A549 (cell line): ENCODE results near the gene EXO1. TPM values are rescaled to one million over a fixed set of nuclear protein-coding genes. Genes with fewer than 3 reads are reported as not detected.

Experiments used
- ATAC-seq, 2 experiments: fragments of 200-7000 bp in 1 of 2; fragments of >200 bp in 1 of 2; cut with Nextera tagmentation in 1 of 2; cut with Tn5 transposase in 1 of 2; 3 replicates each; pipeline versions ENCODE4 v1.8.0 to v1.9.1; 2018 to 2020; ENCODE audit warnings: mild to moderate bottlenecking in 1 of 2, moderate library complexity in 1 of 2
- CTCF ChIA-PET: fragments of 300-600 bp; sonication (Branson Sonifier 250); formaldehyde crosslinking; extraction: SDS; loops from one replicate; lab custom pipeline; 2021; ENCODE audit warnings: antibody characterized with exemption, inconsistent platforms; lab: Yijun Ruan, JAX
- POLR2A ChIA-PET: fragments of 350-600 bp; formaldehyde crosslinking; extraction: SDS; loops from one replicate; lab custom pipeline; 2021; ENCODE audit warnings: antibody characterized with exemption, inconsistent platforms; lab: Yijun Ruan, JAX
- DNase-seq, 2 experiments: peaks; one replicate each; pipeline versions ENCODE4 v3.0.0 to v3.0.0-alpha.2; 2011 to 2016; ENCODE audit warnings: low read depth in 1 of 2, low spot score in 1 of 2
- FAIRE-seq: peaks from 2 replicates; lab custom pipeline; 2011; peaks lifted over from hg19 to GRCh38; lab: Jason Lieb, UNC
- H3K27ac ChIP-seq, 2 experiments: fragments of >200 bp; sonication (Bioruptor Twin); formaldehyde crosslinking; 3 replicates each; pipeline ENCODE4 v1.5.1; 2016 to 2017
- H3K4me1 ChIP-seq: fragments of >200 bp; sonication (Bioruptor Twin); formaldehyde crosslinking; 3 replicates; pipeline ENCODE4 v1.6.1; 2016
- H3K4me2 ChIP-seq: fragments of >200 bp; sonication (Bioruptor Twin); formaldehyde crosslinking; 3 replicates; pipeline ENCODE4 v1.6.1; 2016
- H3K4me3 ChIP-seq: fragments of >200 bp; sonication (Bioruptor Twin); formaldehyde crosslinking; 3 replicates; pipeline ENCODE4 v1.5.1; 2016
- H3K9me3 ChIP-seq: fragments of >200 bp; sonication (Bioruptor Twin); formaldehyde crosslinking; 3 replicates; pipeline ENCODE4 v1.6.1; 2016
- BHLHE40 ChIP-seq: IDR thresholded peaks from 2 replicates; pipeline ENCODE4 v1.6.1; 2012; ENCODE audit warnings: low read depth, low read length, inconsistent platforms
- CBX2 ChIP-seq: fragments of 200-600 bp; sonication (generic); IDR thresholded peaks from 2 replicates; pipeline ENCODE4 v1.6.1; 2016; ENCODE audit warnings: low read depth, mild to moderate bottlenecking, borderline replicate concordance
- CEBPB ChIP-seq, 2 experiments: fragments of >200 bp in 1 of 2; sonication (Bioruptor Twin) in 1 of 2; formaldehyde crosslinking in 1 of 2; IDR thresholded peaks; 2 replicates each; pipeline ENCODE4 v1.6.1; 2012 to 2016
- CHD2 ChIP-seq: fragments of 150-350 bp; IDR thresholded peaks from 2 replicates; pipeline ENCODE4 v1.6.1; 2014; ENCODE audit warnings: low read length; ENCODE audit not compliant: partially characterized antibody
- CHD4 ChIP-seq: fragments of 200-600 bp; sonication (generic); IDR thresholded peaks from 2 replicates; pipeline ENCODE4 v1.6.1; 2016; ENCODE audit warnings: antibody characterized with exemption, mild to moderate bottlenecking, borderline replicate concordance
- EP300 ChIP-seq, 2 experiments: fragments of >200 bp; sonication (Bioruptor Twin); formaldehyde crosslinking; IDR thresholded peaks; 2 replicates in 1 of 2; 3 replicates in 1 of 2; pipeline ENCODE4 v1.6.1; 2016 to 2017
- FOSL2 ChIP-seq, 2 experiments: fragments of 450-650 bp in 1 of 2; fragments of >200 bp in 1 of 2; sonication (Bioruptor Twin) in 1 of 2; formaldehyde crosslinking; IDR thresholded peaks; 2 replicates each; pipeline versions ENCODE4 v1.5.0 to v1.6.1; 2016 to 2020; ENCODE audit warnings: mild to moderate bottlenecking in 1 of 2, moderate library complexity in 1 of 2
- GATA3 ChIP-seq: IDR thresholded peaks from 2 replicates; pipeline ENCODE4 v1.6.1; 2012; ENCODE audit warnings: borderline replicate concordance
- HOXA7 ChIP-seq: fragments of 250-450 bp; sonication (Bioruptor Pico); IDR thresholded peaks from 2 replicates; pipeline ENCODE4 v1.5.0; 2020; ENCODE audit warnings: mild to moderate bottlenecking, moderate library complexity
- MAFK ChIP-seq: fragments of 450-650 bp; IDR thresholded peaks from 2 replicates; pipeline ENCODE4 v1.6.1; 2014; ENCODE audit not compliant: partially characterized antibody
- NPAS2 ChIP-seq: fragments of 250-450 bp; sonication (Bioruptor Pico); IDR thresholded peaks from 2 replicates; pipeline ENCODE4 v1.8.0; 2022; ENCODE audit warnings: mild to moderate bottlenecking, moderate library complexity, borderline replicate concordance
- PBX3 ChIP-seq: IDR thresholded peaks from 2 replicates; pipeline ENCODE4 v1.6.1; 2012
- POLR2AphosphoS2 ChIP-seq: conservative IDR thresholded peaks from 2 replicates; pipeline ENCODE4 v1.6.1; 2012; ENCODE audit warnings: low read length, improper control_type of control experiment, inconsistent platforms
- RAD21 ChIP-seq, 2 experiments: fragments of >200 bp in 1 of 2; sonication (Bioruptor Twin) in 1 of 2; formaldehyde crosslinking in 1 of 2; IDR thresholded peaks in 1 of 2; conservative IDR thresholded peaks in 1 of 2; 2 replicates in 1 of 2; 3 replicates in 1 of 2; pipeline ENCODE4 v1.6.1; 2012 to 2018; ENCODE audit warnings: inconsistent platforms in 1 of 2
- RCOR1 ChIP-seq: fragments of 150-350 bp; IDR thresholded peaks from 2 replicates; pipeline ENCODE4 v1.6.1; 2014; ENCODE audit warnings: antibody characterized with exemption, low read length, low read depth
- REST ChIP-seq: fragments of 200-600 bp; sonication (generic); IDR thresholded peaks from 2 replicates; pipeline ENCODE4 v1.6.1; 2016; ENCODE audit warnings: antibody characterized with exemption, mild to moderate bottlenecking, moderate library complexity
- RFX5 ChIP-seq: fragments of 450-650 bp; IDR thresholded peaks from 2 replicates; pipeline ENCODE4 v1.7.1; 2014; ENCODE audit warnings: antibody characterized with exemption, mild to moderate bottlenecking, moderate library complexity
- TP53 ChIP-seq: fragments of 250-450 bp; sonication (Bioruptor Pico); IDR thresholded peaks from 2 replicates; pipeline ENCODE4 v1.5.0; 2021; ENCODE audit warnings: mild to moderate bottlenecking, moderate library complexity
- ZFP36 ChIP-seq: fragments of 450-650 bp; IDR thresholded peaks from 2 replicates; pipeline ENCODE4 v1.6.1; 2014; ENCODE audit warnings: borderline replicate concordance; ENCODE audit not compliant: partially characterized antibody
- ZSCAN20 ChIP-seq: fragments of 250-450 bp; sonication (Bioruptor Pico); IDR thresholded peaks from 2 replicates; pipeline ENCODE4 v1.8.0; 2022; ENCODE audit warnings: mild to moderate bottlenecking, moderate library complexity
- WGBS: methylation state at CpG from one replicate; pipeline ENCODE4 v1.1.6; 2017; ENCODE audit errors: missing lambda C conversion rate; 5-methylcytosine and 5-hydroxymethylcytosine counted together
- polyA plus RNA-seq, 4 experiments: library from polyadenylated mRNA; depleted of rRNA in 3 of 4; stranded (reverse); fragments of >200 nt; fragmentation: RNase III in 1 of 4; extraction: RNeasy Plus Mini Kit Qiagen cat#74134 plus additional on column Dnase treatment in 1 of 4; gene quantifications; 2 replicates in 3 of 4; 3 replicates in 1 of 4; pipeline ENCODE4 v1.2.3, GENCODE V29; 2011 to 2017
- TF ChIP-seq, protein P1 (sequence below): fragments of 150-350 bp; IDR thresholded peaks from 2 replicates; pipeline ENCODE4 v1.6.1; 2014; ENCODE audit warnings: low read depth, mild to moderate bottlenecking, low read length

The EXO1 gene
- polyA plus RNA-seq, 2 of the 4 experiments (the other 2 are of a cell fraction), result 23.0 to 33.1 TPM

- ATAC-seq, result peak; percentile 79 to 93
Observed at GRCh38 chr1:241837901-241838300, 10.1 kb upstream of the EXO1 start.

GRCh38 chr1:241838897-241839296, 9.1 kb upstream of the EXO1 start:
- Histone ChIP-seq H3K4me2 (no peak overlapping the region), H3K4me3 (no peak overlapping the region), H3K27ac (0 out of 6 replicates have a peak overlapping the region, but pooled peaks of 1 of the 2 experiments have one; percentile 8), H3K9me3 (no peaks in the 10 kb centered on the region), H3K4me1 (peaks cover 27% of the 10 kb centered on the region)
- CTCF ChIA-PET, result interaction anchor here (0.7 to 3.6 kb wide), 6 partner anchors 8 to 308 kb away, joined by 3 to 15 read pairs (median 4); partner anchors contain the start of gene EXO1
- POLR2A ChIA-PET, result no interaction called here
- WGBS, result 94% methylated on average over 5 of the region's 5 CpGs
- ATAC-seq (no peak), DNase-seq (no peak), FAIRE-seq (no peak)
- TF ChIP-seq PBX3, result no peak
- no peak for TF ChIP-seq BHLHE40
- TF ChIP-seq EP300 (IDR thresholded peaks at IDR 0.05), result no peak
- no peak for TF ChIP-seq CHD4
- TF ChIP-seq RFX5, result no peak
- no peak for TF ChIP-seq ZFP36
- TF ChIP-seq NPAS2 (CRISPR knock-in tag), result no peak
- TF ChIP-seq POLR2AphosphoS2, result no peak
- TF ChIP-seq ZSCAN20 (CRISPR knock-in tag), result no peak
- TF ChIP-seq TP53 (CRISPR knock-in tag), result no peak

More at GRCh38 chr1:241837901-241838300, 10.1 kb upstream of the EXO1 start:
- Histone ChIP-seq H3K27ac (peak overlapping the region; percentile 43 to 68; a peak in 5 of 6 replicates), H3K4me3 (no peak overlapping the region), H3K9me3 (no peaks in the 10 kb centered on the region), H3K4me2 (peak overlapping the region; percentile 35), H3K4me1 (peaks cover 27% of the 10 kb centered on the region)
- ChIA-PET CTCF (interaction anchor here (1.5 to 3.6 kb wide), 4 partner anchors 9 to 307 kb away, joined by 3 to 15 read pairs (median 8); partner anchors contain the start of gene EXO1), POLR2A (no interaction called here)
- DNase-seq (peak in 1 of 2 experiments; percentile 78), FAIRE-seq (no peak)
- WGBS, result 41% methylated on average over 4 of the region's 4 CpGs
- peak in 1 of 2 experiments; percentile 90; a peak in 2 of 4 replicates for TF ChIP-seq CEBPB (IDR thresholded peaks at IDR 0.05)
- TF ChIP-seq HOXA7 (CRISPR knock-in tag), result no peak
- TF ChIP-seq MAFK, result peak; percentile 35
- TF ChIP-seq REST, result no peak
- no peak for TF ChIP-seq FOSL2 (IDR thresholded peaks at IDR 0.05)
- TF ChIP-seq FOSL2 (CRISPR knock-in tag; IDR thresholded peaks at IDR 0.05), result peak; percentile 45
- TF ChIP-seq GATA3, result peak; percentile 62; the same call in 1 of the 2 replicates

DNA sequence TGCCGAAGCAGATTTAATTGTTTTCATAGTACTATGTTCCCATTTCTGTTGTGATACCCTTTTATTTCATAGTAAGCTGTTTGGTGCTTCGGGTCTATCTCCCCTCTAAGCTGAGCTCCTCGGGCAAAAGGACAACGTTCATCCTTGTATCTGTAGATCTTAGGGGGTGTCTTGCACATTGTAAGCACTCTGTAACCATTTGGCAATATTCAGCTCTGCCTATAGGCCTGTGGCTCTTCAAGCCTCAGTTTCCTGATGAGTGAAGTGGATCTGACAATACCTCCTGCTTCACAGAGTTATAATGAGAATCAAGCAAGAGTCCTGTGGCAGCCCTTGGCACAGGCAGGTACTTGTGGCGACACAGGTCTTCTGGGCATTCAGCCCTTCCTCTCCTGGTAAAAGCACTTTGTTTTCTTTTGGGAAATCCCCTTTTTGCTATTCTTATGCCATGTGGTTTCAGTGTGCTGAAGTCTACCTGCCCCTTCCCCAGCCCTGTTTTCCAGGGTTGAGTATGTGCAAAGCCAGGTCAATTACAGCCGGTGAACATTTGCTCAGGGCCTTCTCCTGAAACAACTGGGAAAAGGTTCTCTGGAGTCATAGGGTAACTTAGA, 8.5 kb upstream of the EXO1 start:
- ChIA-PET POLR2A (no interaction called here), CTCF (interaction anchor here (1.5 to 3.6 kb wide), 3 partner anchors 8 to 235 kb away, joined by 3 to 15 read pairs (median 12); partner anchors contain the start of gene EXO1)
- Histone ChIP-seq H3K9me3 (no peaks in the 10 kb centered on the region), H3K27ac (0 out of 6 replicates have a peak overlapping the region, but pooled peaks of 1 of the 2 experiments have one; percentile 8), H3K4me3 (no peak overlapping the region), H3K4me1 (peaks cover 26% of the 10 kb centered on the region), H3K4me2 (no peak overlapping the region)
- no peak for FAIRE-seq
- WGBS, result 86% methylated on average over 6 of the region's 6 CpGs
- no peak for DNase-seq
- no peak for ATAC-seq
- TF ChIP-seq, protein P1, sequence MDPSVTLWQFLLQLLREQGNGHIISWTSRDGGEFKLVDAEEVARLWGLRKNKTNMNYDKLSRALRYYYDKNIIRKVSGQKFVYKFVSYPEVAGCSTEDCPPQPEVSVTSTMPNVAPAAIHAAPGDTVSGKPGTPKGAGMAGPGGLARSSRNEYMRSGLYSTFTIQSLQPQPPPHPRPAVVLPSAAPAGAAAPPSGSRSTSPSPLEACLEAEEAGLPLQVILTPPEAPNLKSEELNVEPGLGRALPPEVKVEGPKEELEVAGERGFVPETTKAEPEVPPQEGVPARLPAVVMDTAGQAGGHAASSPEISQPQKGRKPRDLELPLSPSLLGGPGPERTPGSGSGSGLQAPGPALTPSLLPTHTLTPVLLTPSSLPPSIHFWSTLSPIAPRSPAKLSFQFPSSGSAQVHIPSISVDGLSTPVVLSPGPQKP, result no peak
- TF ChIP-seq RFX5 (no peak), POLR2AphosphoS2 (no peak), CBX2 (no peak), RAD21 (conservative IDR thresholded peaks at IDR 0.05 in 1 of 2, IDR thresholded peaks at IDR 0.05 in 1 of 2) (no peak), RCOR1 (no peak), CEBPB (IDR thresholded peaks at IDR 0.05) (no peak), BHLHE40 (no peak), ZFP36 (no peak), REST (no peak), CHD2 (no peak)
